K562 (cell line): ENCODE results near the gene CLDN5.

Experiments used
- MEIS2 ChIP-seq: fragments of 450-650 bp; IDR thresholded peaks from 2 replicates; pipeline ENCODE4 v1.6.1; 2014; ENCODE audit warnings: mild to moderate bottlenecking; ENCODE audit not compliant: partially characterized antibody
- TRIM28 ChIP-seq: fragments of 450-650 bp; IDR thresholded peaks from 2 replicates; pipeline ENCODE4 v1.6.1; 2017
- ZNF212 ChIP-seq: fragments of 450-650 bp; formaldehyde crosslinking; IDR thresholded peaks from 2 replicates; pipeline ENCODE4 v1.4.0; 2020; ENCODE audit warnings: mild to moderate bottlenecking
- TF ChIP-seq, protein P1 (sequence below), 3 experiments: IDR thresholded peaks in 2 of 3; conservative IDR thresholded peaks in 1 of 3; 2 replicates each; pipeline ENCODE4 v1.5.1; 2011 to 2012; ENCODE audit warnings: low read length in 3 of 3, mild to moderate bottlenecking in 3 of 3, control low read depth in 2 of 3, improper control_type of control experiment in 1 of 3, inconsistent platforms in 1 of 3, low read depth in 1 of 3, mixed read lengths in 1 of 3, moderate library complexity in 1 of 3; ENCODE audit not compliant: insufficient read depth in 2 of 3

GRCh38 chr22:19550382-19550781 is 26.2 kb upstream of the CLDN5 start:
- TF ChIP-seq TRIM28 (no peak), MEIS2 (no peak), ZNF212 (CRISPR knock-in tag) (no peak)
- TF ChIP-seq, protein P1, sequence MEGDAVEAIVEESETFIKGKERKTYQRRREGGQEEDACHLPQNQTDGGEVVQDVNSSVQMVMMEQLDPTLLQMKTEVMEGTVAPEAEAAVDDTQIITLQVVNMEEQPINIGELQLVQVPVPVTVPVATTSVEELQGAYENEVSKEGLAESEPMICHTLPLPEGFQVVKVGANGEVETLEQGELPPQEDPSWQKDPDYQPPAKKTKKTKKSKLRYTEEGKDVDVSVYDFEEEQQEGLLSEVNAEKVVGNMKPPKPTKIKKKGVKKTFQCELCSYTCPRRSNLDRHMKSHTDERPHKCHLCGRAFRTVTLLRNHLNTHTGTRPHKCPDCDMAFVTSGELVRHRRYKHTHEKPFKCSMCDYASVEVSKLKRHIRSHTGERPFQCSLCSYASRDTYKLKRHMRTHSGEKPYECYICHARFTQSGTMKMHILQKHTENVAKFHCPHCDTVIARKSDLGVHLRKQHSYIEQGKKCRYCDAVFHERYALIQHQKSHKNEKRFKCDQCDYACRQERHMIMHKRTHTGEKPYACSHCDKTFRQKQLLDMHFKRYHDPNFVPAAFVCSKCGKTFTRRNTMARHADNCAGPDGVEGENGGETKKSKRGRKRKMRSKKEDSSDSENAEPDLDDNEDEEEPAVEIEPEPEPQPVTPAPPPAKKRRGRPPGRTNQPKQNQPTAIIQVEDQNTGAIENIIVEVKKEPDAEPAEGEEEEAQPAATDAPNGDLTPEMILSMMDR (IDR thresholded peaks at IDR 0.05 in 2 of 3, conservative IDR thresholded peaks at IDR 0.05 in 1 of 3; ENCODE audit: insufficient read depth in 2 of 3, low read depth in 1 of 3, low read length in 3 of 3): no peak
